Spleen (tissue), 7 donors: ENCODE measurements around the gene CRACDL.

Experiments
- POLR2AphosphoS5 ChIP-seq, 3 donors: sonication (generic); formaldehyde crosslinking; IDR thresholded peaks; one replicate each; pipeline ENCODE4 v1.5.1; 2017; ENCODE audit warnings: antibody characterized with exemption in 3 of 3
- TF ChIP-seq, protein P1 (sequence below), 11 experiments: fragments of 200-600 bp in 7 of 11; fragments of 450-650 bp in 4 of 11; sonication (generic) in 4 of 11; IDR thresholded peaks in 8 of 11; conservative IDR thresholded peaks in 3 of 11; 1 replicate in 7 of 11; 2 replicates in 4 of 11; pipeline versions ENCODE4 v1.4.0 to v1.8.0; 2016 to 2021; ENCODE audit warnings: antibody characterized with exemption in 11 of 11, inconsistent platforms in 4 of 11, mild to moderate bottlenecking in 1 of 11
- donor health status: DM: no; HTN: no; CAD: no; lungs with moderate emphysema.
- donor health status: DM: no; HTN: no; CAD: no.
- donor health status: DM: no; HTN: no; CAD: no.

DNA sequence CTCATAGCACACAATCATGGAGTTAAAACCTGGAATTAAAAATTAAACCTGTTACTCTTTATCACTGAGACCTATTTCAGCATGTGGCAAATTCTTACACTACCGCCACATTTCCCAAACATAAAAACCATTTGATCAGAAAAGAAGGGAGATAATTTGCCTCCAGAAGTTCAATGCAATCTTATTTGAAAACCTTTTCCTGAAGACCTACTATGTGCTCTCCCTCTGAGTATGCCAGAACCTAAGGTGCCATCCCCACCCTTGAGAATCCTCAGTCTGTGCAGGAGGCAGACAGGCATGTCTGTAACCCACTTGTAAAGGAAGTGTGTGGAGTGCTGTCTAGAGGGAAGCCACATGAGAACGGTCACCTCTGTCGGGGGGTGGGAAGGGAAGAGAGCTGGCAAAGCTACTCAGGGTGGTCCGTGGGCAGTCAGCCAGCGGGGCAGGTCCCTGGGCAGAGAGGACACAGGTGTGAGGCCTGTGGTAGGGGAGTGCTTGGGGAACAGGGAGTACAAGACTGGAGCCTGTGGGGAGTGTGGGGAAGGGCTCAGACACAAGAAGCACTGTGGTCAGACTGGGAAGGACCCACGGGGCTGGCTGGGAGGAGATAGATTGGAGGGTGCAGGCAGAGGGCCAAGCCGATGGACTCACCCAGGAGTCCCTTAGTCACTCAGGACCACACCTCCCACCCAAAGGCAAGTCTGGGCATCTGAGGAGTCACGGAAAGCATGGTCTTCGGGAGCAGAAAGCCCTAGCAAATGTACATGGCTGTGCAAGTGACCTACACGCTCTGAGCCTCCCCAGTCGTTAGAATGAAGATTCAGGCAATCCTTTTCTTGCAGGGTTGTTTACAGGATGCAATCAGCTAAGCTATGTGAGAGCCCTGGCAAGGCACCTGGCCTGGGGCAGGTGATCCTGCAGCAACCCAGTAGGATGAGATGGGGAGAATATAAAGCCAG is 22.8 kb downstream of the CRACDL start:
- TF ChIP-seq, protein P1, sequence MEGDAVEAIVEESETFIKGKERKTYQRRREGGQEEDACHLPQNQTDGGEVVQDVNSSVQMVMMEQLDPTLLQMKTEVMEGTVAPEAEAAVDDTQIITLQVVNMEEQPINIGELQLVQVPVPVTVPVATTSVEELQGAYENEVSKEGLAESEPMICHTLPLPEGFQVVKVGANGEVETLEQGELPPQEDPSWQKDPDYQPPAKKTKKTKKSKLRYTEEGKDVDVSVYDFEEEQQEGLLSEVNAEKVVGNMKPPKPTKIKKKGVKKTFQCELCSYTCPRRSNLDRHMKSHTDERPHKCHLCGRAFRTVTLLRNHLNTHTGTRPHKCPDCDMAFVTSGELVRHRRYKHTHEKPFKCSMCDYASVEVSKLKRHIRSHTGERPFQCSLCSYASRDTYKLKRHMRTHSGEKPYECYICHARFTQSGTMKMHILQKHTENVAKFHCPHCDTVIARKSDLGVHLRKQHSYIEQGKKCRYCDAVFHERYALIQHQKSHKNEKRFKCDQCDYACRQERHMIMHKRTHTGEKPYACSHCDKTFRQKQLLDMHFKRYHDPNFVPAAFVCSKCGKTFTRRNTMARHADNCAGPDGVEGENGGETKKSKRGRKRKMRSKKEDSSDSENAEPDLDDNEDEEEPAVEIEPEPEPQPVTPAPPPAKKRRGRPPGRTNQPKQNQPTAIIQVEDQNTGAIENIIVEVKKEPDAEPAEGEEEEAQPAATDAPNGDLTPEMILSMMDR (IDR thresholded peaks at IDR 0.05 in 8 of 11, conservative IDR thresholded peaks at IDR 0.05 in 3 of 11): no peak
- no peak for TF ChIP-seq POLR2AphosphoS5 (IDR thresholded peaks at IDR 0.05)
